SK-N-SH (cell line): ENCODE data around the gene RET.

Source experiments
- CTCF ChIP-seq: fragments of 200-600 bp; sonication (generic); IDR thresholded peaks from 2 replicates; pipeline ENCODE4 v1.6.1; 2017; ENCODE audit warnings: antibody characterized with exemption, mild to moderate bottlenecking, moderate library complexity
- ELF1 ChIP-seq: IDR thresholded peaks from 2 replicates; pipeline ENCODE4 v1.4.0; 2012
- GABPA ChIP-seq: IDR thresholded peaks from 2 replicates; pipeline ENCODE4 v1.4.0; 2012; ENCODE audit warnings: low read depth, mild to moderate bottlenecking
- NFIC ChIP-seq: IDR thresholded peaks from 2 replicates; pipeline ENCODE4 v1.4.0; 2012; ENCODE audit warnings: borderline replicate concordance

DNA sequence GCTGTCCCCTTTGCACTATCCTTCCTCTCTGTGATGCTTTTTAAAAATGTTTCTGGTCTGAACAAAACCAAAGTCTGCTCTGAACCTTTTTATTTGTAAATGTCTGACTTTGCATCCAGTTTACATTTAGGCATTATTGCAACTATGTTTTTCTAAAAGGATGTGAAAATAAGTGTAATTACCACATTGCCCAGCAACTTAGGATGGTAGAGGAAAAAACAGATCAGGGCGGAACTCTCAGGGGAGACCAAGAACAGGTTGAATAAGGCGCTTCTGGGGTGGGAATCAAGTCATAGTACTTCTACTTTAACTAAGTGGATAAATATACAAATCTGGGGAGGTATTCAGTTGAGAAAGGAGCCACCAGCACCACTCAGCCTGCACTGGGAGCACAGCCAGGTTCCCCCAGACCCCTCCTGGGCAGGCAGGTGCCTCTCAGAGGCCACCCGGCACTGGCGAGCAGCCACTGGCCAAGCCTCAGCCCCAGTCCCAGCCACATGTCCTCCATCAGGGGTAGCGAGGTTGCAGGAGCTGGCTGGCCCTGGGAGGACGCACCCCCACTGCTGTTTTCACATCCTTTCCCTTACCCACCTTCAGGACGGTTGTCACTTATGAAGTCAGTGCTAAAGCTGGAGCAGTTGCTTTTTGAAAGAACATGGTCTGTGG, 50.0 kb downstream of the RET start:
- no peak for TF ChIP-seq CTCF
- TF ChIP-seq ELF1 = no peak
- TF ChIP-seq GABPA = no peak
- no peak for TF ChIP-seq NFIC
